Common myeloid progenitor, CD34-positive (primary cell): ENCODE results near the gene MAGI1. TPM values are rescaled to one million over a fixed set of nuclear protein-coding genes. Genes with fewer than 3 reads are reported as not detected.

Source experiments
- CTCF ChIA-PET: fragments of 350-600 bp; sonication (Branson Sonifier 250); formaldehyde crosslinking; loops from one replicate; lab custom pipeline; 2021; ENCODE audit warnings: antibody characterized with exemption; lab: Charles Lee
- POLR2A ChIA-PET: fragments of 350-600 bp; sonication (Branson Sonifier 250); formaldehyde crosslinking; loops from one replicate; lab custom pipeline; 2021; ENCODE audit warnings: antibody characterized with exemption; lab: Charles Lee
- DNase-seq, 3 donors: peaks; one replicate each; pipeline versions ENCODE4 v3.0.0 to v3.0.0-alpha.2; 2013
- H3K27ac ChIP-seq, 2 experiments: 1 replicate in 1 of 2; 2 replicates in 1 of 2; pipeline ENCODE4 v1.7.0; 2013; ENCODE audit warnings: inconsistent platforms in 2 of 2, low read length in 2 of 2, mild to moderate bottlenecking in 2 of 2, low read depth in 1 of 2, moderate library complexity in 1 of 2; ENCODE audit not compliant: severe bottlenecking in 2 of 2, insufficient read depth in 1 of 2, poor library complexity in 1 of 2
- H3K27me3 ChIP-seq, 5 experiments: replicated peaks in 2 of 5; 1 replicate in 3 of 5; 2 replicates in 2 of 5; pipeline versions ENCODE4 v1.6.1 to v1.7.0; 2013; ENCODE audit warnings: low read length in 4 of 5, mild to moderate bottlenecking in 2 of 5, moderate library complexity in 2 of 5, inconsistent platforms in 1 of 5; ENCODE audit not compliant: insufficient read depth in 5 of 5, control insufficient read depth in 4 of 5
- H3K36me3 ChIP-seq, 4 experiments: 1 replicate in 2 of 4; 2 replicates in 2 of 4; pipeline versions ENCODE4 v1.6.1 to v1.7.0; 2013; ENCODE audit warnings: low read length in 3 of 4, control low read depth in 1 of 4, mild to moderate bottlenecking in 1 of 4; ENCODE audit not compliant: control insufficient read depth in 4 of 4, insufficient read depth in 4 of 4
- H3K4me1 ChIP-seq, 4 experiments: 1 replicate in 3 of 4; 2 replicates in 1 of 4; pipeline versions ENCODE4 v1.6.1 to v1.7.1; 2013; ENCODE audit warnings: low read length in 3 of 4, mild to moderate bottlenecking in 3 of 4, control low read depth in 1 of 4, inconsistent platforms in 1 of 4, moderate library complexity in 1 of 4; ENCODE audit not compliant: control insufficient read depth in 4 of 4, insufficient read depth in 4 of 4; ENCODE audit errors: control extremely low read depth in 1 of 4
- H3K4me3 ChIP-seq, 7 experiments: 1 replicate in 4 of 7; 2 replicates in 3 of 7; pipeline versions ENCODE4 v1.5.1 to v1.7.0; 2013; ENCODE audit warnings: mild to moderate bottlenecking in 7 of 7, low read length in 6 of 7, moderate library complexity in 6 of 7, inconsistent platforms in 2 of 7, low read depth in 2 of 7, control low read depth in 1 of 7; ENCODE audit not compliant: insufficient read depth in 4 of 7, control insufficient read depth in 1 of 7; ENCODE audit errors: extremely low read depth in 1 of 7
- H3K9me3 ChIP-seq, 5 experiments: 1 replicate in 4 of 5; 2 replicates in 1 of 5; pipeline versions ENCODE4 v1.6.1 to v1.7.1; 2013; ENCODE audit warnings: low read length in 4 of 5, mild to moderate bottlenecking in 2 of 5, inconsistent platforms in 1 of 5, low read depth in 1 of 5, moderate library complexity in 1 of 5; ENCODE audit not compliant: control insufficient read depth in 4 of 5, insufficient read depth in 2 of 5; ENCODE audit errors: control extremely low read depth in 1 of 5
- WGBS: methylation state at CpG from one replicate; pipeline ENCODE4 v1.1.5; 2013; ENCODE audit not compliant: insufficient coverage; 5-methylcytosine and 5-hydroxymethylcytosine counted together
- polyA plus RNA-seq: library from polyadenylated mRNA; unstranded; fragments of 120-200 nt; gene quantifications from one replicate; pipeline ENCODE4 v1.2.1, GENCODE V29; 2013

MAGI1 gene
- 0.07 TPM for polyA plus RNA-seq

DNA sequence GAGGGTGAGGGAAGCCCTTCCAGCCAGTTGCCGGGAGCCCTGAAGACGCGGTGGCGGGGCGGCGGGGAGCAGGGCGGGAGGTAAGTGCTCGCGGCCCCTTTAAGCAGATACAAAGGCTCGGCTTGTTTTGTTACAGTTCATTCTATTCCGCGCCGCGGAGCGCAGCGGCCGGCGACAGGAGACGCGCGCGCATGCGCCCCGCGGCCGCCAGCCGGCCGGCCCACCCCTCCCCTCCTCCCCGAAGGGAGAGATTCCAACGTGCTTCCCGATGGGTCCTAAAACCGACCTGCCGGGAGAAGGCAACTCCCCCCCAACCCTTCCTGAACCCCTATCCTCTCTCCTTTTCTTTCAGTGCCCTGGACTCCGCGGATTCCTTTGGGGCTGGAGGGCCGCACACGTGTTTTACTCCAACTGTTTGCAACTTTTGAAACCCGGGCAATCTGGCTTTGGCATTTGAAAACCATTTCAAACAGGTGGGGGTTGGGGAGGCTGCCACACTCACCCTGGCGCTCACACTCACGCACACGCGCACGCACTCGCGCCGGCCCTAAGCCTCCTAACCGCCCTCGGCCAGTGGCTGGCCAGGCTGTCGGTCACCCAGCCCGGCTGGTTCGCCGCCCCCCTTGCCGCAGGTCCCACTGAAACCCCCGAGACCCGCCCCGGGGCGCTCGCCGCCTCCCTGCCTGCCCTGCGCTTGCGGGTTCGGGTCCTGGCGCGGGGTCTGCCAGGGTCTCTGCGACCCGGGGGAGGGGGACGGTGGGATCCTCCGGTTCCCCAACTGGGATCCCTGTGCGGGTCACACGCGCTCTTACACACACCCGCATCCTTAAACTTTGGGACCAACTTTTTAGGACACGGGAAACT, at the start of gene MAGI1:
Gene MAGI1 (minus strand): TSS at position 193 of the 864 bp plus-strand sequence. CDS start 610 bp downstream, outside the sequence.
- H3K36me3 ChIP-seq, result no peaks in the 10 kb centered on the region
- H3K27ac ChIP-seq, result no peak within 1 kb of the TSS
- H3K27me3 ChIP-seq, result peaks cover 5 to 74% (median 39%) of the 10 kb centered on the region in 5 experiments
- H3K4me1 ChIP-seq, result peaks cover 0 to 24% (median 23%) of the 10 kb centered on the region in 4 experiments
- 0% methylated on average over 39 of the region's 73 CpGs for WGBS
- CTCF ChIA-PET, result interaction anchor here (0.7 kb wide), 1 partner anchor 102 kb away, joined by 3 read pairs; no protein-coding TSS in a partner anchor
- POLR2A ChIA-PET, result no interaction called here
- DNase-seq, result peak; percentile 71 to 85 (median 83)
- H3K9me3 ChIP-seq, result no peaks in the 10 kb centered on the region
- H3K4me3 ChIP-seq, result peak within 1 kb of the TSS; percentile 56 to 82 (median 73)

DNA sequence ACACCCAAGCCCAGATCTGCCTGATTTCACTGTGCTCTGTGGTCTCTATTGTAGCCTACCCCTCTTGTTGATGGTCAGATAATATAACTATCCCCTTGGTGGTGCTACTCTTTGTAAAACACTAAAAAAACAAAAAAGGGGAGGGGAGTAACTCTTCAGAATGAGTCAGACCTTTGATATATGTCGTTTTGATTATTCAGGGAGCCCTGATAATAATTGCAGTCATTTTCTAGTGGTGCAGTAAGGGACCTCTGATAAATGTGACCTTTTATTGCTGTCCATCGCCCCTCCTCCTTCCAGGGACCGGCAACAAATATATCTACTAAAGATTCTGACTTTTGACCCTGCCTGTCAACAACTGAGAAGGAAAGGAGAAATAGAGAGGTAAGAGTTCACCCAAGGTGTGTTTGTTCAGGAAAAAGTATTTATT, 45.1 kb upstream of the MAGI1 start:
- Histone ChIP-seq H3K4me1 (no peaks in the 10 kb centered on the region), H3K9me3 (no peaks in the 10 kb centered on the region), H3K27ac (no peak overlapping the region), H3K4me3 (no peak overlapping the region), H3K27me3 (no peaks in the 10 kb centered on the region), H3K36me3 (no peaks in the 10 kb centered on the region)
- ChIA-PET POLR2A (no interaction called here), CTCF (no interaction called here)
- DNase-seq, result no peak
- no CpG with 5 or more reads among the region's 3 CpGs for WGBS

DNA sequence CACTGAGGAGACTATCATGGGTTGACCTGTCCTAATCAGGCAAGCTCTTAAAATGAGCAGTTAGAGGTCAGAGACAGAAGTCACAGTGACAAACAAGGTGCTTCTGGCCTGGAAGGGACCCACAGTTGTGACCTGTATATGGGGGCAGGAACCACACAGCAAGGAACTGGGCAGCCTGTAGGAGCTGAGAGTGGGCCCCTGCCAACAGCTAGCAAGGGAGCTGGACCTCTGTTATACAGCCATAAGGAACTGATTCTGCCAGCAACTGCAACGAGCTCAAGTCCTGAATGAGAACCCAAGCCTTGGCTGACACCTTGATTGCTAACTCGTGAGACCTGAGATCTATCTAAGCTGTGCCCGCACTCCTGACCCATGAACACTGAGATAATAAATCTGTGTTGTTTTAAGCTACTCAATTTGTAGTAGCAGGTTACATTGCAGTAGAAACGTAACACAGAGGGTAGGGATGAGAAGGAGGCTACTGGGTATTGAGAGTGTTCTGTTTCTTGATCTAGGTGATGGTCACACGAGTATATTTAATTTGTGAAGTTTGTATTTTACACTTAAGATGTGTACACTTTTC, 44.5 kb upstream of the MAGI1 start:
- WGBS, result 92% methylated on average over 4 of the region's 5 CpGs
- DNase-seq, result no peak
- POLR2A ChIA-PET, result no interaction called here

DNA sequence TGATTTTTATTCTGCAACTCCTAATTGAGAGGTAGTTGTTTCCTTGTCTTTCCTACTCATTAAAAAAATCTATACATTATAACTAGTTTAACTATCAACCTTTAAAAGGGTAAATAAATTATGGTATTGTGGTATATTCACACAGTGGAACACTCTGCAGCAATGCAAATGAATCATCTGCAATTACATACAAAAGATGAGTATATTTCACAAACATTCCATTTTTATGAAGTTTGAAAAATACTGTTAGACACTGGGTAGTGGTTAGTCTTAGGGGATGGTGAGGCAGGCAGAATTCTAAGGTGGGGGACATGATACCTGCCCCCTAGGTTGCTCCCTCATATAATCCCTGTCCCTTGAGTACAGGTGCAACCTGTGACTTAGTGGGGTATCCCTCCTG, 44.0 kb upstream of the MAGI1 start:
- Histone ChIP-seq H3K27ac (no peak overlapping the region), H3K9me3 (no peaks in the 10 kb centered on the region), H3K4me3 (no peak overlapping the region), H3K36me3 (no peaks in the 10 kb centered on the region), H3K27me3 (no peaks in the 10 kb centered on the region), H3K4me1 (no peaks in the 10 kb centered on the region)
- POLR2A ChIA-PET, result no interaction called here
- CTCF ChIA-PET, result no interaction called here
- DNase-seq, result no peak

More for the DNA sequence above, 44.5 kb upstream of the MAGI1 start:
- no peak overlapping the region for H3K4me3 ChIP-seq
- no peak overlapping the region for H3K27ac ChIP-seq
- CTCF ChIA-PET, result no interaction called here
- H3K9me3 ChIP-seq, result no peaks in the 10 kb centered on the region
- no peaks in the 10 kb centered on the region for H3K4me1 ChIP-seq
- H3K27me3 ChIP-seq, result no peaks in the 10 kb centered on the region
- H3K36me3 ChIP-seq, result no peaks in the 10 kb centered on the region

DNA sequence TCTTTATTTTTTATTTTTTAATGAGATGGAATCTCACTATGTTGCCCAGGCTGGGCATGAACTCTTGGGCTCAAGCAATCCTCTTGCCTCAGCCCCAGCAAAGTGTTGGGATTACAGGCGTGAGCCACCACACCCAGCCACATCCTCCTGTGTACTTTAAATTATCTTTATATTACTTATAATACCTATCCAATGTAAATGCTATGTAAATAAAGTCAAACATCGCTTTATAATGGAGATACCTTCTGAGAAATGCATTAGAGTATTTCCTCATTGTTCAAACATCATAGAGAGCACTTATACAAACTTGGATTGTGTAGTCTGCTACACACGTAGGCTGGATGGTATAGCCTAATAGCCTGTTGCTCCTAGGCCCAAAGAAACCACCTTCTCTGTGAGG, 41.4 kb upstream of the MAGI1 start:
- Histone ChIP-seq H3K27ac (no peak overlapping the region), H3K36me3 (no peaks in the 10 kb centered on the region), H3K4me3 (no peak overlapping the region), H3K9me3 (no peaks in the 10 kb centered on the region), H3K4me1 (no peaks in the 10 kb centered on the region), H3K27me3 (no peaks in the 10 kb centered on the region)
- POLR2A ChIA-PET, result no interaction called here
- no peak for DNase-seq
- CTCF ChIA-PET, result no interaction called here
- WGBS, result 100% methylated on average over 1 of the region's 3 CpGs

DNA sequence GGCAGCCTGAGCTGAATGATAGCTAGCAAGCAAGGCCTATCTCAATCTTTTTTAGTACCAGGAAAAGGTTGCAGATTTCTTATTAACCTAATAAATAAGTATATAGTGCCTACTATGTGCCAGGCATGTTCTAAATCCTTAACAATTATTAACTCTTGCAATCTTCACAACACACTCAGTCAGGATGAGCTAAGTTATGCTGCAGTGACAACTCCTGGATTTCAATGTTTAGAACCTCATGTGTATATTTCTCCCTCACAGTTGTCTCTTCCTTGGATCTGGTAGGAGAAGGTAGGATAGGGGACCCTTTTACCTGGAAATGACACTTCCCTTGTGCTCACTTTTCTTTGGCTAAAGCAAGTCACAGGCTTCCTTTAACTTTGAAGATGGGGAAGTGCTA, 39.3 kb upstream of the MAGI1 start:
- Histone ChIP-seq H3K27me3 (no peaks in the 10 kb centered on the region), H3K4me3 (no peak overlapping the region), H3K4me1 (no peaks in the 10 kb centered on the region), H3K36me3 (no peaks in the 10 kb centered on the region), H3K9me3 (no peaks in the 10 kb centered on the region), H3K27ac (no peak overlapping the region)
- DNase-seq, result no peak
- CTCF ChIA-PET, result no interaction called here
- POLR2A ChIA-PET, result no interaction called here

DNA sequence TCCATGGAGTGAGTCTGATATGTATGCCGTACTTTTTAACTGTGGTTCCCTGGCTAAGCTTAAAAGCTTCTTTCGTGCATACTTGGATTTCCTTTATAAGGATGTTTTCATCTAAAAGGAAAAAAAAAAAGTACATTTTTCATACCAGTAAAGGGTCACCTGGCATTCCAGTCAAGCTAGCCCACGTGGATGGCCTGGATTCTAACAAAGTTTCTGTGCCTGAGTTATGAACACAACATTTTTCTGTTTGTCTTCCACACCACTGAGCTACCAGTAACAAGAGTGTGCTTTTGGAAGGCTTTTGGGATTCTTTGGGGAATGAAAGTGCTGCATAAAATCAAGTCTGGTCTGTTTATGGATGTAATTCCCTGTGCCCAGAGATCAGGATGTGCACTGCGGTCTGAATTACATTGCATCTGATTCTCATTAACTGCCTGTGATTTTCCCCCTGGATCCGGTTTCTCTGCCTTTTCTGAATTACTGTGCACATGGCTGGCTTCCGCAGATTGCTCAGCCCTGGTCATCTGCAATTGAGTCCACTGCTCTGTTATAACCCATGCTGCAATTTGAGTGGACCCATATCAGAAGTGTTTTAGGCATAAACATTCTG, 38.2 kb upstream of the MAGI1 start:
- POLR2A ChIA-PET, result no interaction called here
- no peaks in the 10 kb centered on the region for H3K27me3 ChIP-seq
- CTCF ChIA-PET, result no interaction called here
- no peak overlapping the region for H3K27ac ChIP-seq
- no peak overlapping the region for H3K4me3 ChIP-seq
- DNase-seq, result no peak
- no peaks in the 10 kb centered on the region for H3K9me3 ChIP-seq
- no peaks in the 10 kb centered on the region for H3K36me3 ChIP-seq
- no peaks in the 10 kb centered on the region for H3K4me1 ChIP-seq
- 96% methylated on average over 4 of the region's 6 CpGs for WGBS
